HCT116 (cell line): ENCODE measurements around the gene CTSV. TPM values are rescaled to one million over a fixed set of nuclear protein-coding genes. Genes with fewer than 3 reads are reported as not detected.

Source experiments
- ATAC-seq: fragments of 200-7000 bp; cut with Tn5 transposase; 2 replicates; pipeline ENCODE4 v1.9.1; 2020; ENCODE audit warnings: mild to moderate bottlenecking, moderate library complexity
- BruUV-seq: library from RNA; stranded (reverse); fragments of 400-500 nt; replicated peaks from 2 replicates; lab custom pipeline; 2021; lab: Mats Ljungman, UMichigan
- CTCF ChIA-PET: fragments of 300-600 bp; sonication (Branson Sonifier 250); formaldehyde crosslinking; loops from one replicate; lab custom pipeline; 2021; ENCODE audit warnings: antibody characterized with exemption; lab: Charles Lee
- POLR2A ChIA-PET: fragments of 300-600, 350-600 bp; sonication (Branson Sonifier 250); formaldehyde crosslinking; loops from one replicate; lab custom pipeline; 2021; ENCODE audit warnings: antibody characterized with exemption; lab: Charles Lee
- RAD21 ChIA-PET, 2 experiments: fragments of 300-600 bp; sonication (Branson Sonifier 250); formaldehyde crosslinking; loops; one replicate each; lab custom pipeline; 2023; ENCODE audit warnings: low total read pairs in 2 of 2; ENCODE audit not compliant: uncharacterized antibody in 2 of 2, unreplicated experiment in 2 of 2, low non-redundant PET in 1 of 2; lab: Charles Lee
- DNase-seq: peaks from one replicate; pipeline ENCODE4 v3.0.0-alpha.2; 2010; ENCODE audit warnings: low read depth, low spot score
- H2AFZ ChIP-seq: fragments of 200-600 bp; shearing (Covaris generic), sonication (generic); 2 replicates; pipeline ENCODE4 v1.6.1; 2017; ENCODE audit warnings: low read depth, mixed run types, mixed read lengths, antibody characterized with exemption, low read length; ENCODE audit not compliant: poor library complexity, severe bottlenecking
- H3K27ac ChIP-seq: 2 replicates; pipeline ENCODE4 v1.5.1; 2012; ENCODE audit warnings: low read depth, low read length
- H3K27me3 ChIP-seq: fragments of 200-600 bp; sonication (generic); 2 replicates; pipeline ENCODE4 v1.6.1; 2016; ENCODE audit warnings: mixed run types, low read length, mixed read lengths; ENCODE audit not compliant: insufficient read depth
- H3K36me3 ChIP-seq, 2 experiments: fragments of 200-500 bp in 1 of 2; fragments of 200-600 bp in 1 of 2; sonication (Bioruptor generic) in 1 of 2; sonication (generic) in 1 of 2; 2 replicates each; pipeline versions ENCODE4 v1.5.1 to v1.6.1; 2014 to 2016; ENCODE audit warnings: low read length in 2 of 2, inconsistent platforms in 1 of 2, mixed read lengths in 1 of 2, mixed run types in 1 of 2; ENCODE audit not compliant: insufficient read depth in 2 of 2, control insufficient read depth in 1 of 2
- H3K4me1 ChIP-seq, 2 experiments: fragments of 200-600 bp in 1 of 2; sonication (generic) in 1 of 2; 2 replicates each; pipeline versions ENCODE4 v1.5.1 to v1.6.1; 2012 to 2017; ENCODE audit warnings: low read length in 2 of 2, inconsistent platforms in 1 of 2, mild to moderate bottlenecking in 1 of 2, mixed read lengths in 1 of 2, mixed run types in 1 of 2, moderate library complexity in 1 of 2; ENCODE audit not compliant: insufficient read depth in 2 of 2, control insufficient read depth in 1 of 2
- H3K4me2 ChIP-seq: fragments of 200-600 bp; sonication (generic); 2 replicates; pipeline ENCODE4 v1.6.1; 2017; ENCODE audit warnings: mixed run types, low read length, mixed read lengths
- H3K4me3 ChIP-seq, 2 experiments: fragments of 200-600 bp in 1 of 2; sonication (generic) in 1 of 2; replicated peaks in 1 of 2; 2 replicates each; pipeline ENCODE4 v1.5.1; 2011 to 2016; ENCODE audit warnings: low read length in 2 of 2, control low read depth in 1 of 2, low read depth in 1 of 2, mild to moderate bottlenecking in 1 of 2, mixed read lengths in 1 of 2, mixed run types in 1 of 2
- H3K79me2 ChIP-seq: fragments of 200-600 bp; sonication (generic); 2 replicates; pipeline ENCODE4 v1.6.1; 2017; ENCODE audit warnings: mild to moderate bottlenecking, mixed run types, low read length, moderate library complexity, mixed read lengths; ENCODE audit not compliant: insufficient read depth
- H3K9ac ChIP-seq: fragments of 200-600 bp; sonication (generic); 2 replicates; pipeline ENCODE4 v1.6.1; 2016; ENCODE audit warnings: low read length, mixed read lengths
- H3K9me2 ChIP-seq: fragments of 200-600 bp; sonication (generic), shearing (Covaris generic); 2 replicates; pipeline ENCODE4 v1.6.1; 2017; ENCODE audit warnings: mixed run types, mild to moderate bottlenecking, moderate library complexity; ENCODE audit not compliant: insufficient read depth
- H3K9me3 ChIP-seq, 2 experiments: fragments of 200-500 bp in 1 of 2; fragments of 200-600 bp in 1 of 2; sonication (Bioruptor generic) in 1 of 2; sonication (generic) in 1 of 2; 2 replicates each; pipeline ENCODE4 v1.6.1; 2014 to 2017; ENCODE audit warnings: low read length in 2 of 2, mixed read lengths in 2 of 2, inconsistent platforms in 1 of 2, low read depth in 1 of 2, mild to moderate bottlenecking in 1 of 2, mixed run types in 1 of 2, moderate library complexity in 1 of 2; ENCODE audit not compliant: control insufficient read depth in 1 of 2, insufficient read depth in 1 of 2
- H4K20me1 ChIP-seq: fragments of 200-600 bp; sonication (generic), shearing (Covaris generic); 2 replicates; pipeline ENCODE4 v1.6.1; 2017; ENCODE audit warnings: mixed run types, mild to moderate bottlenecking, moderate library complexity; ENCODE audit not compliant: insufficient read depth
- CBX3 ChIP-seq: IDR thresholded peaks from 2 replicates; pipeline ENCODE4 v1.6.1; 2012; ENCODE audit warnings: low read depth
- EGR1 ChIP-seq: IDR thresholded peaks from 2 replicates; pipeline ENCODE4 v1.6.1; 2012; ENCODE audit warnings: low read depth
- EZH2 ChIP-seq: fragments of 200-600 bp; sonication (generic); IDR thresholded peaks from 2 replicates; pipeline ENCODE4 v1.6.1; 2017; ENCODE audit warnings: antibody characterized with exemption, mixed run types
- EZH2phosphoT487 ChIP-seq: fragments of 200-600 bp; IDR thresholded peaks from 2 replicates; pipeline ENCODE4 v1.6.1; 2018; ENCODE audit warnings: antibody characterized with exemption, borderline replicate concordance
- FOSL1 ChIP-seq: IDR thresholded peaks from 2 replicates; pipeline ENCODE4 v1.6.1; 2012; ENCODE audit warnings: low read depth
- JUND ChIP-seq: IDR thresholded peaks from 2 replicates; pipeline ENCODE4 v1.6.1; 2012
- POLR2AphosphoS5 ChIP-seq: IDR thresholded peaks from 2 replicates; pipeline ENCODE4 v1.6.1; 2011; ENCODE audit warnings: mild to moderate bottlenecking, low read depth, low read length, moderate library complexity
- RAD21 ChIP-seq: IDR thresholded peaks from 2 replicates; pipeline ENCODE4 v1.6.1; 2012; ENCODE audit warnings: low read depth, mild to moderate bottlenecking
- SIN3A ChIP-seq: IDR thresholded peaks from 2 replicates; pipeline ENCODE4 v1.6.1; 2012; ENCODE audit warnings: low read depth
- SRF ChIP-seq: IDR thresholded peaks from 2 replicates; pipeline ENCODE4 v1.6.1; 2012; ENCODE audit warnings: low read depth
- TCF7L2 ChIP-seq: IDR thresholded peaks from 2 replicates; pipeline ENCODE4 v1.7.0; 2011; ENCODE audit warnings: borderline replicate concordance, inconsistent platforms; ENCODE audit not compliant: insufficient read depth, insufficient read length; ENCODE audit errors: extremely low read depth
- YY1 ChIP-seq: IDR thresholded peaks from 2 replicates; pipeline ENCODE4 v1.6.1; 2011; ENCODE audit warnings: low read length, low read depth, moderate library complexity, mild to moderate bottlenecking; ENCODE audit not compliant: insufficient replicate concordance; ENCODE audit errors: extremely low read depth
- ZFX ChIP-seq: fragments of 450-650 bp; IDR thresholded peaks from 2 replicates; pipeline ENCODE4 v1.6.1; 2017
- ZNF274 ChIP-seq: fragments of 200-500 bp; sonication (Bioruptor generic); IDR thresholded peaks from 2 replicates; pipeline ENCODE4 v1.6.1; 2014; ENCODE audit warnings: mild to moderate bottlenecking, low read depth, low read length, inconsistent platforms
- intact Hi-C: fragments of 100-400 bp; cut with micrococcal nuclease; formaldehyde crosslinking; loops from 2 replicates; pipeline ENCODE4 v1.10.0; 2022
- total RNA-seq: library from RNA; stranded (reverse); gene quantifications from one replicate; pipeline ENCODE4 v1.2.1, GENCODE V29; 2021; ENCODE audit not compliant: unreplicated experiment
- TF ChIP-seq, protein P1 (sequence below): IDR thresholded peaks from 2 replicates; pipeline ENCODE4 v1.6.1; 2012
- TF ChIP-seq, protein P2 (sequence below): IDR thresholded peaks from 2 replicates; pipeline ENCODE4 v1.6.1; 2011; ENCODE audit warnings: mild to moderate bottlenecking, low read length, moderate library complexity; ENCODE audit not compliant: insufficient replicate concordance; ENCODE audit errors: extremely low read depth
- TF ChIP-seq, protein P3 (sequence below): IDR thresholded peaks from 2 replicates; pipeline ENCODE4 v1.6.1; 2012

The CTSV gene
- total RNA-seq, 1 experiment from 2014 or later: 15.5 TPM

DNA sequence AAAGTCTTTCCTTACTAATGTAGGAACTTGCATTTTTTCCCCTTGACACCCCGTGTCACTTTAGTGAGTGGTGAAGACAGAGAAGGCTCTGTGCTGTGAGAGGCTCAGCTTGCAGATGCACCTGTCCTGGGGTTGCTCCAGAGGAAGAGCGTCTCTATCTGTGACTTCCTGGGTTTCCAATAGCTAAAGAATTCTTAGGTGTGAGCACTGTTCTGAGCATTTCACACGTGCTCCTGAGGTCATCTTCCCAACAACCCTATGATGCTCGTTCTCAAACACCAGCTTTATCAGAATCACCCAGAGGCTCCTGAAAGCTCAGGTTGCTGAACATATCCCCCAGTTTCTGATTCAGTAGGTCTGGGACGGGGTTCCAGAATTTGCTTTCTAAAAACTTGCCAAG is 6.4 kb upstream of the CTSV start:
- intact Hi-C loops: loop anchor here (10.0 kb wide), 1 partner anchor 160 kb away; no protein-coding TSS in a partner anchor
- no TSS peak for BruUV-seq

DNA sequence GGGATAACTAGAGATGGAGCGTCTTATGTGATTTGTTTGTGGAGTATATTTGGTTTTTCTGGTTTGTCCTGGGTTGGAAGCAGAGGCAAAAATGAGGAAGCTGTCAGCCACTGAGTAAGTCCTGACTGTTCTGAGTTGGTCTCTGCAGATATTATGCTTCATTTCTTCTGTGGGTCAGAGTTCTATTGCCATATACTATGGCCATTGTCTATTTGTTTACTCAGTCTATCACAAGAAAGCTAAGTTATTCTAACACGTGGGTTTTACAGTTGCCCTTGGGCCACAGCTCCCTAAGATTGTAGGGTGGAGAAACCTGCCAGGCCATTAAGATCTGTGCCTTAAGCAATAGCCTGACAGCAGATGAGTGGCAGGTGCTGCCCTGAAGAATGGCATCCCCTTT is 3.0 kb upstream of the CTSV start:
- no peak overlapping the region for H3K27ac ChIP-seq
- H3K4me1 ChIP-seq: peaks cover 20 to 35% of the 10 kb centered on the region in 2 experiments
- H3K36me3 ChIP-seq: no peaks in the 10 kb centered on the region
- no peak overlapping the region for H3K4me3 ChIP-seq
- H3K79me2 ChIP-seq: no peaks in the 10 kb centered on the region
- intact Hi-C loops: loop anchor here (10.0 kb wide), 1 partner anchor 157 kb away; no protein-coding TSS in a partner anchor
- no peaks in the 10 kb centered on the region for H3K9me3 ChIP-seq
- ChIA-PET POLR2A (no interaction called here), RAD21 (interaction anchor here in 1 of 2 experiments (0.6 kb wide), 1 partner anchor 13 kb away, joined by 3 read pairs; no protein-coding TSS in a partner anchor), CTCF (interaction anchor here (1.3 kb wide), 1 partner anchor 186 kb away, joined by 3 read pairs; no protein-coding TSS in a partner anchor)
- TF ChIP-seq EZH2phosphoT487 (no peak), JUND (no peak), ZFX (no peak), FOSL1 (no peak), YY1 (no peak), TCF7L2 (no peak), SRF (no peak), SIN3A (no peak), ZNF274 (no peak), POLR2AphosphoS5 (no peak), RAD21 (no peak), CBX3 (no peak)
- TF ChIP-seq, protein P1, sequence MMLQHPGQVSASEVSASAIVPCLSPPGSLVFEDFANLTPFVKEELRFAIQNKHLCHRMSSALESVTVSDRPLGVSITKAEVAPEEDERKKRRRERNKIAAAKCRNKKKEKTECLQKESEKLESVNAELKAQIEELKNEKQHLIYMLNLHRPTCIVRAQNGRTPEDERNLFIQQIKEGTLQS: no peak
- TF ChIP-seq, protein P2, sequence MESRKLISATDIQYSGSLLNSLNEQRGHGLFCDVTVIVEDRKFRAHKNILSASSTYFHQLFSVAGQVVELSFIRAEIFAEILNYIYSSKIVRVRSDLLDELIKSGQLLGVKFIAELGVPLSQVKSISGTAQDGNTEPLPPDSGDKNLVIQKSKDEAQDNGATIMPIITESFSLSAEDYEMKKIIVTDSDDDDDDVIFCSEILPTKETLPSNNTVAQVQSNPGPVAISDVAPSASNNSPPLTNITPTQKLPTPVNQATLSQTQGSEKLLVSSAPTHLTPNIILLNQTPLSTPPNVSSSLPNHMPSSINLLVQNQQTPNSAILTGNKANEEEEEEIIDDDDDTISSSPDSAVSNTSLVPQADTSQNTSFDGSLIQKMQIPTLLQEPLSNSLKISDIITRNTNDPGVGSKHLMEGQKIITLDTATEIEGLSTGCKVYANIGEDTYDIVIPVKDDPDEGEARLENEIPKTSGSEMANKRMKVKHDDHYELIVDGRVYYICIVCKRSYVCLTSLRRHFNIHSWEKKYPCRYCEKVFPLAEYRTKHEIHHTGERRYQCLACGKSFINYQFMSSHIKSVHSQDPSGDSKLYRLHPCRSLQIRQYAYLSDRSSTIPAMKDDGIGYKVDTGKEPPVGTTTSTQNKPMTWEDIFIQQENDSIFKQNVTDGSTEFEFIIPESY: no peak
- TF ChIP-seq, protein P3, sequence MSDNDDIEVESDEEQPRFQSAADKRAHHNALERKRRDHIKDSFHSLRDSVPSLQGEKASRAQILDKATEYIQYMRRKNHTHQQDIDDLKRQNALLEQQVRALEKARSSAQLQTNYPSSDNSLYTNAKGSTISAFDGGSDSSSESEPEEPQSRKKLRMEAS: no peak
- H3K9ac ChIP-seq: no peak overlapping the region
- no peaks in the 10 kb centered on the region for H3K27me3 ChIP-seq
- no peaks in the 10 kb centered on the region for H3K9me2 ChIP-seq
- H3K4me2 ChIP-seq: no peak overlapping the region
- BruUV-seq: no TSS peak
- ATAC-seq: no peak
- no peak overlapping the region for H2AFZ ChIP-seq
- no peaks in the 10 kb centered on the region for H4K20me1 ChIP-seq
- no peak for DNase-seq

More for the DNA sequence above, 6.4 kb upstream of the CTSV start:
- RAD21 ChIA-PET: no interaction called here
- no peak overlapping the region for H3K4me3 ChIP-seq
- no peaks in the 10 kb centered on the region for H3K9me2 ChIP-seq
- TF ChIP-seq EZH2: no peak
- no peak for TF ChIP-seq JUND
- no peak for TF ChIP-seq RAD21
- TF ChIP-seq EGR1: no peak
- no peak overlapping the region for H3K9ac ChIP-seq
- CTCF ChIA-PET: interaction anchor here (1.3 kb wide), 1 partner anchor 64 kb away, joined by 3 read pairs; no protein-coding TSS in a partner anchor
- ATAC-seq: no peak
- H3K4me1 ChIP-seq: peaks cover 20 to 25% of the 10 kb centered on the region in 2 experiments
- H3K79me2 ChIP-seq: no peaks in the 10 kb centered on the region
- H3K9me3 ChIP-seq: no peaks in the 10 kb centered on the region
- peak overlapping the region; percentile 74 for H3K4me2 ChIP-seq
- POLR2A ChIA-PET: no interaction called here
- no peak overlapping the region for H2AFZ ChIP-seq
- no peaks in the 10 kb centered on the region for H4K20me1 ChIP-seq
- H3K36me3 ChIP-seq: no peaks in the 10 kb centered on the region
- H3K27me3 ChIP-seq: no peaks in the 10 kb centered on the region
- H3K27ac ChIP-seq: no peak overlapping the region
- DNase-seq: no peak
